Spleen (tissue), 7 donors: ENCODE data around the gene UBE2V1.

Experiments
- POLR2A ChIP-seq, 3 donors: fragments of 450-650 bp; IDR thresholded peaks; one replicate each; pipeline ENCODE4 v1.5.1; 2017; ENCODE audit warnings: antibody characterized with exemption in 3 of 3, mild to moderate bottlenecking in 1 of 3
- POLR2AphosphoS5 ChIP-seq, 3 donors: sonication (generic); formaldehyde crosslinking; IDR thresholded peaks; one replicate each; pipeline ENCODE4 v1.5.1; 2017; ENCODE audit warnings: antibody characterized with exemption in 3 of 3
- TF ChIP-seq, protein P1 (sequence below), 11 experiments: fragments of 200-600 bp in 7 of 11; fragments of 450-650 bp in 4 of 11; sonication (generic) in 4 of 11; IDR thresholded peaks in 8 of 11; conservative IDR thresholded peaks in 3 of 11; 1 replicate in 7 of 11; 2 replicates in 4 of 11; pipeline versions ENCODE4 v1.4.0 to v1.8.0; 2016 to 2021; ENCODE audit warnings: antibody characterized with exemption in 11 of 11, inconsistent platforms in 4 of 11, mild to moderate bottlenecking in 1 of 11
- donor health status: DM: no; HTN: no; CAD: no; lungs with moderate emphysema.
- donor health status: DM: no; HTN: no; CAD: no.
- donor health status: DM: no; HTN: no; CAD: no.

DNA sequence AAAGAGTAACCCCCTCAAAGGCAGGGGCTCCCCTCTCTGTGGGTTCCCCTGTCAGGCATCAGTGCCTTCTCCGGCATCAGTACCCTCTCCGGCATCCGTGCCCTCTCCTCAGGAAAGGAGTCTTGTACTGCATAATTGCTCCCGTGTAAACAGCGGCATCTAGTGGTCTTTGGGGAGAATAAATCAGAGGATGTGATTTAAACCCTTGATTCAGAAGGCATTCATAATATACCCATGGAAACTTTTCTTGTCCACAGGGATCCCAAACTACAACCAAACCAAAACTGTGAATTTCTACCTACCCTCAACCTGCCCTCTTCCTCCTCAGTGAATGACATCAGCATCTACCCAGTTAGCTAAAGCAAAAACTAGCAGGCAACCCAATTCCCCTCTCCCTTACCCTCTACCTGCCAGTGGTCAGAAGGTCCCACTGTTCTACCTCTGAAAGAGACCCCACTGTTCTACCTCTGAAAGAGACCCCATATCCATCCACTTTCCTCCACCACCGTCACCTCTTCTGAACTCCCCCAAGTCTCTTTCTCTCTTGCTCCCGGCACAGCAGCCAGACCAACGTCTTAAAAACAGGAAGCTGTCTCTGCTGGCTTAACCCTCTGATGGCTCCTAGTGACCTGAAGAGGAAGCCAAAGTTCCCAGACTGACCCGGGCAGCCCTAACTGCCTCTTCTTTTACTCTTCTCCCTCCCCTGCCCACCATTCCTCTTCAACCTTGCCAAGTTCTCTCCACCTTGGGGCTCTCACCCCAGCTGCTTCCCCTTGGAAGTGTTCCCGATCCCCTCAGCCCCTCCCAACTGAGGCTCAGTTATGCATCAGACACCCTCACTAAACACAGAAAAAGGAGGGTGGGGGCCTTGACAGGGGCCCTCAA is 27.2 kb downstream of the UBE2V1 start:
- TF ChIP-seq, protein P1, sequence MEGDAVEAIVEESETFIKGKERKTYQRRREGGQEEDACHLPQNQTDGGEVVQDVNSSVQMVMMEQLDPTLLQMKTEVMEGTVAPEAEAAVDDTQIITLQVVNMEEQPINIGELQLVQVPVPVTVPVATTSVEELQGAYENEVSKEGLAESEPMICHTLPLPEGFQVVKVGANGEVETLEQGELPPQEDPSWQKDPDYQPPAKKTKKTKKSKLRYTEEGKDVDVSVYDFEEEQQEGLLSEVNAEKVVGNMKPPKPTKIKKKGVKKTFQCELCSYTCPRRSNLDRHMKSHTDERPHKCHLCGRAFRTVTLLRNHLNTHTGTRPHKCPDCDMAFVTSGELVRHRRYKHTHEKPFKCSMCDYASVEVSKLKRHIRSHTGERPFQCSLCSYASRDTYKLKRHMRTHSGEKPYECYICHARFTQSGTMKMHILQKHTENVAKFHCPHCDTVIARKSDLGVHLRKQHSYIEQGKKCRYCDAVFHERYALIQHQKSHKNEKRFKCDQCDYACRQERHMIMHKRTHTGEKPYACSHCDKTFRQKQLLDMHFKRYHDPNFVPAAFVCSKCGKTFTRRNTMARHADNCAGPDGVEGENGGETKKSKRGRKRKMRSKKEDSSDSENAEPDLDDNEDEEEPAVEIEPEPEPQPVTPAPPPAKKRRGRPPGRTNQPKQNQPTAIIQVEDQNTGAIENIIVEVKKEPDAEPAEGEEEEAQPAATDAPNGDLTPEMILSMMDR (IDR thresholded peaks at IDR 0.05 in 8 of 11, conservative IDR thresholded peaks at IDR 0.05 in 3 of 11) = peak; percentile 37 to 82 (median 74)
- TF ChIP-seq POLR2A (IDR thresholded peaks at IDR 0.05) (no peak), POLR2AphosphoS5 (IDR thresholded peaks at IDR 0.05) (peak in 1 of 3 donors; percentile 25)
